Gastrocnemius medialis (tissue), 4 donors: ENCODE measurements around the gene VAPB. TPM values are rescaled to one million over a fixed set of nuclear protein-coding genes. Genes with fewer than 3 reads are reported as not detected.
"Not testable (repeated sequence)": the region's sequence is repeated elsewhere in the genome, so short reads cannot be mapped to it uniquely, and the experiment has no call there.

Experiments used
- ATAC-seq, 2 donors: fragments of 150-250 bp; one replicate each; pipeline ENCODE4 v1.9.1; 2016
- DNase-seq, 2 donors: peaks; one replicate each; pipeline ENCODE4 v3.0.0-alpha.2; 2019
- H3K27ac ChIP-seq, 4 donors: fragments of 200-600 bp; sonication (generic); 1 replicate in 1 of 4; 2 replicates in 3 of 4; pipeline ENCODE4 v1.5.1; 2016 to 2018; ENCODE audit warnings: mild to moderate bottlenecking in 2 of 4, moderate library complexity in 1 of 4
- H3K27me3 ChIP-seq, 3 donors: fragments of 200-600 bp; sonication (generic) in 2 of 3; 1 replicate in 1 of 3; 2 replicates in 2 of 3; pipeline versions ENCODE4 v1.5.1 to v1.6.0; 2016 to 2019; ENCODE audit warnings: mild to moderate bottlenecking in 1 of 3, moderate library complexity in 1 of 3
- H3K36me3 ChIP-seq, 2 donors: fragments of 200-600 bp; sonication (generic) in 1 of 2; one replicate each; pipeline ENCODE4 v1.5.1; 2017 to 2018
- H3K4me1 ChIP-seq, 2 donors: fragments of 200-600 bp; sonication (generic) in 1 of 2; one replicate each; pipeline ENCODE4 v1.5.1; 2016 to 2017; ENCODE audit warnings: mild to moderate bottlenecking in 2 of 2
- H3K4me3 ChIP-seq, 4 donors: fragments of 200-600 bp; sonication (generic) in 3 of 4; 1 replicate in 1 of 4; 2 replicates in 3 of 4; pipeline ENCODE4 v1.5.1; 2016 to 2019; ENCODE audit warnings: mild to moderate bottlenecking in 2 of 4
- H3K9me3 ChIP-seq, 3 donors: fragments of 200-600 bp; sonication (generic) in 2 of 3; 1 replicate in 1 of 3; 2 replicates in 2 of 3; pipeline ENCODE4 v1.5.1; 2016 to 2019
- CTCF ChIP-seq, 5 experiments: fragments of 450-650 bp in 3 of 5; fragments of 200-600 bp in 2 of 5; sonication (generic) in 2 of 5; IDR thresholded peaks in 4 of 5; conservative IDR thresholded peaks in 1 of 5; 1 replicate in 4 of 5; 2 replicates in 1 of 5; pipeline ENCODE4 v1.5.1; 2016 to 2019; ENCODE audit warnings: antibody characterized with exemption in 5 of 5, mild to moderate bottlenecking in 3 of 5, moderate library complexity in 3 of 5
- POLR2A ChIP-seq, 2 donors: fragments of 450-650 bp; IDR thresholded peaks; one replicate each; pipeline ENCODE4 v1.6.1; 2017; ENCODE audit warnings: antibody characterized with exemption in 2 of 2, mild to moderate bottlenecking in 2 of 2, moderate library complexity in 2 of 2
- in situ Hi-C, 4 donors: fragments of 200-750 bp; cut with MboI; loops; one replicate each; pipeline versions ENCODE4 v1.15.0 to v1.8.0; 2017; ENCODE audit warnings: low sequenced_read_pairs in 4 of 4
- intact Hi-C: fragments of 100-400 bp; cut with DNase I; formaldehyde crosslinking; loops from one replicate; pipeline ENCODE4 v1.15.1; 2023; ENCODE audit warnings: low total_unique reads
- total RNA-seq, 4 donors: library from RNA; depleted of rRNA; stranded (reverse); fragments of >200 nt; gene quantifications; one replicate each; pipeline versions ENCODE4 v1.1.0 to v1.2.3, GENCODE V29; 2016

The VAPB gene
- total RNA-seq, 4 donors from 2014 or later: 30.4 to 37.7 (median 32.8) TPM

DNA sequence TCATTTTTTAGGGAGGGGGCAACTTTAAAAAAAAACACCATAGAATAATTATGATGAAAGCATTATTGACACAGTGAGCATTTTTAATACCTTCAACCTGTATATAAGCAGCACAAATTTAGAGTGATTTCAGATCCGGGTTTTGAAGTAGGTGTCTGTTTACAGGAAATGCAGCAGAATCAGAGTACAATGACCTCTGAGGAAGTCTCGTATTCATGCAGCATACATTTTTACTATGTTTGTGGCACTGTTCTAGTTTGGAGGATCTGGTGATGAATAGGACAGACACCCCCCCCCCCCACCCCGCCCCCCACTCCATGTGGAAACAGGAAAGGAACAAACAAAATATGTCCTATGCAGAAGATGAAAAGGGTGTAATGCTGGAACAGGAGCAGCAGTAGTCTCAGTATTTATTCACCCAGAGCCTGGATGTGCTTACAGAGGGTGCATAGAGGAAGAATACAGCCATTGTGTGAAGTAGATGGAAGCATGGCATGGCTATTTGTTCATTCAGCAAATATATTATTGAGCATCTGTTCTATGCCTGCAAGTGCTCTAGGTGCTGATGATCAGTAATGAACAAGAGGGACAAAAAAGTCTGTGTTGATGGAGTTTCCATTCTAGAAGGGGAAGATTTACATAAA, 19.7 kb downstream of the VAPB start:
- DNase-seq (no peak), ATAC-seq (peak in 1 of 2 donors; percentile 61)
- in situ Hi-C loops: no loop called here
- H3K27ac ChIP-seq: peak overlapping the region; percentile 80 to 81 (median 80)
- no peaks in the 10 kb centered on the region for H3K9me3 ChIP-seq
- H3K27me3 ChIP-seq: no peaks in the 10 kb centered on the region
- peaks cover 58 to 70% of the 10 kb centered on the region in 2 donors for H3K4me1 ChIP-seq
- peak overlapping the region; percentile 8 to 28 (median 16) for H3K4me3 ChIP-seq
- H3K36me3 ChIP-seq: no peaks in the 10 kb centered on the region
- intact Hi-C loops: loop anchor here (1.0 to 10.0 kb wide), 3 partner anchors 19 to 636 kb away; partner anchors contain the start of genes PRELID3B and VAPB
- no peak for TF ChIP-seq POLR2A (IDR thresholded peaks at IDR 0.05)
- no peak for TF ChIP-seq CTCF (IDR thresholded peaks at IDR 0.05 in 4 of 5, conservative IDR thresholded peaks at IDR 0.05 in 1 of 5)

GRCh38 chr20:58414216-58414615, 25.2 kb downstream of the VAPB start:
- in situ Hi-C loops, H3K9me3 ChIP-seq, H3K27me3 ChIP-seq, H3K4me3 ChIP-seq, intact Hi-C loops, H3K27ac ChIP-seq, DNase-seq, ATAC-seq, H3K36me3 ChIP-seq: not testable (repeated sequence)
- H3K4me1 ChIP-seq: peaks cover 18 to 37% of the 10 kb centered on the region in 2 donors

GRCh38 chr20:58414786-58415185, 25.8 kb downstream of the VAPB start:
- H3K36me3 ChIP-seq, H3K27ac ChIP-seq, H3K27me3 ChIP-seq, DNase-seq, ATAC-seq, in situ Hi-C loops, H3K4me3 ChIP-seq, intact Hi-C loops, H3K9me3 ChIP-seq: not testable (repeated sequence)
- peaks cover 13 to 31% of the 10 kb centered on the region in 2 donors for H3K4me1 ChIP-seq

- in situ Hi-C loops: no loop called here
- Histone ChIP-seq H3K27ac (peak overlapping the region in 1 of 4 donors; percentile 27), H3K9me3 (no peaks in the 10 kb centered on the region), H3K27me3 (no peaks in the 10 kb centered on the region), H3K4me3 (no peak overlapping the region), H3K36me3 (peaks cover 0 to 8% of the 10 kb centered on the region in 2 donors), H3K4me1 (peaks cover 13 to 23% of the 10 kb centered on the region in 2 donors)
- intact Hi-C loops: no loop called here
- DNase-seq: no peak
- TF ChIP-seq POLR2A (IDR thresholded peaks at IDR 0.05) (no peak), CTCF (IDR thresholded peaks at IDR 0.05 in 4 of 5, conservative IDR thresholded peaks at IDR 0.05 in 1 of 5) (no peak)
- ATAC-seq: no peak
Measured at GRCh38 chr20:58416057-58416456, 27.0 kb downstream of the VAPB start.

- intact Hi-C loops: no loop called here
- DNase-seq: no peak
- TF ChIP-seq POLR2A (IDR thresholded peaks at IDR 0.05) (no peak), CTCF (IDR thresholded peaks at IDR 0.05 in 4 of 5, conservative IDR thresholded peaks at IDR 0.05 in 1 of 5) (no peak)
- Histone ChIP-seq H3K4me3 (no peak overlapping the region), H3K4me1 (peaks cover 13 to 23% of the 10 kb centered on the region in 2 donors), H3K27me3 (no peaks in the 10 kb centered on the region), H3K27ac (no peak overlapping the region), H3K9me3 (no peaks in the 10 kb centered on the region), H3K36me3 (peaks cover 0 to 12% of the 10 kb centered on the region in 2 donors)
- in situ Hi-C loops: no loop called here
- no peak for ATAC-seq
Measured at GRCh38 chr20:58416835-58417234, 27.8 kb downstream of the VAPB start.
